AG09309 (cell line): ENCODE results near the gene C1orf105.

Experiments used
- DNase-seq: peaks from one replicate; pipeline ENCODE4 v3.0.0-alpha.2; 2010; ENCODE audit warnings: low read depth
- H3K4me3 ChIP-seq: 2 replicates; pipeline ENCODE4 v1.5.1; 2011; ENCODE audit warnings: mild to moderate bottlenecking, low read depth, low read length, moderate library complexity; ENCODE audit not compliant: control insufficient read depth
- TF ChIP-seq, protein P1 (sequence below): IDR thresholded peaks from 2 replicates; pipeline ENCODE4 v1.5.1; 2011; ENCODE audit warnings: mild to moderate bottlenecking, low read depth, low read length, inconsistent platforms; ENCODE audit not compliant: insufficient read depth, control insufficient read depth; ENCODE audit errors: missing control alignments

Gene C1orf105

DNA sequence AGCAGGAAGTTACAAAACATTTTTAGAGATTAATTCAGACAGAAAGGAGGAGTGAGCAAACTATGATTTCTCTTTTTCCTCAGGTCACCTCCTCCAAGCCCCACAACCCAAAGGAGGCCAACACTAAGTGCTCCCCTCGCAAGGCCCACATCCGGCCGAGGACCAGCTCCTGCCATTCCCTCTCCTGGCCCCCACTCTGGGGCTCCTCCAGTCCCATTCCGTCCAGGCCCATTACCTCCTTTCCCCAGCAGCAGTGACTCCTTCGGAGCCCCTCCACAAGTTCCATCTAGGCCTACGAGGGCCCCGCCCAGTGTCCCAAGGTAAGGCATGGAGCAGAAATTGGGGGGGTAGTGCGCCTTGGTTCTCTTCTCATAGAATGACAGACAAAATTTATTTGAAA lies 32.0 kb upstream of the C1orf105 start:
- TF ChIP-seq, protein P1, sequence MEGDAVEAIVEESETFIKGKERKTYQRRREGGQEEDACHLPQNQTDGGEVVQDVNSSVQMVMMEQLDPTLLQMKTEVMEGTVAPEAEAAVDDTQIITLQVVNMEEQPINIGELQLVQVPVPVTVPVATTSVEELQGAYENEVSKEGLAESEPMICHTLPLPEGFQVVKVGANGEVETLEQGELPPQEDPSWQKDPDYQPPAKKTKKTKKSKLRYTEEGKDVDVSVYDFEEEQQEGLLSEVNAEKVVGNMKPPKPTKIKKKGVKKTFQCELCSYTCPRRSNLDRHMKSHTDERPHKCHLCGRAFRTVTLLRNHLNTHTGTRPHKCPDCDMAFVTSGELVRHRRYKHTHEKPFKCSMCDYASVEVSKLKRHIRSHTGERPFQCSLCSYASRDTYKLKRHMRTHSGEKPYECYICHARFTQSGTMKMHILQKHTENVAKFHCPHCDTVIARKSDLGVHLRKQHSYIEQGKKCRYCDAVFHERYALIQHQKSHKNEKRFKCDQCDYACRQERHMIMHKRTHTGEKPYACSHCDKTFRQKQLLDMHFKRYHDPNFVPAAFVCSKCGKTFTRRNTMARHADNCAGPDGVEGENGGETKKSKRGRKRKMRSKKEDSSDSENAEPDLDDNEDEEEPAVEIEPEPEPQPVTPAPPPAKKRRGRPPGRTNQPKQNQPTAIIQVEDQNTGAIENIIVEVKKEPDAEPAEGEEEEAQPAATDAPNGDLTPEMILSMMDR, result no peak
- H3K4me3 ChIP-seq, result no peak overlapping the region
- DNase-seq, result no peak

GRCh38 chr1:172390301-172390682 lies 30.2 kb upstream of the C1orf105 start:
- H3K4me3 ChIP-seq, result no peak overlapping the region
- TF ChIP-seq, protein P1, result no peak
- no peak for DNase-seq

GRCh38 chr1:172390683-172391551 lies 29.6 kb upstream of the C1orf105 start:
- no peak overlapping the region; the same call in 1 of the 2 replicates for H3K4me3 ChIP-seq
- no peak for DNase-seq
- TF ChIP-seq, protein P1, result no peak

GRCh38 chr1:172391976-172392375 lies 28.5 kb upstream of the C1orf105 start:
- no peak for DNase-seq
- TF ChIP-seq, protein P1, result no peak
- no peak overlapping the region for H3K4me3 ChIP-seq

DNA sequence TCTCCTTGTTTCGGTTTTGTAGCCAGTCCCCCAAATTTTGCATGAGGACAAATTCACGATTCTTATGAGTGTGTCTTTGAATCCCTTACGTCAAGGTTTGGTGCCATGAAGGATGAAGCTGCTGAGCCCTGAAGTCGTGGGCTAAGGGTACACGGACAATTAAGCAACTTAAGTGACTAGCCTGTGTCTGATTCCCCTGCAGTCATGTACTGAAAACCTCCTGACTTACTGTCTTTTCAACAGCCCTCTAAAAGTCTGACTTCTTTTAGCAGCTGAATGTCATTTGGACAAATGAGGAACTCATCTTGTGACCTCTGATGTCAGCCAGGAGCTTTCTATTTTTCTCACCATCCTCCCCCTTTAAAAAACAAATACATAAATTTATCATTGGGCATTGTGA lies 27.1 kb upstream of the C1orf105 start:
- H3K4me3 ChIP-seq, result no peak overlapping the region
- TF ChIP-seq, protein P1, result no peak
- DNase-seq, result no peak

GRCh38 chr1:172394141-172394751 lies 26.2 kb upstream of the C1orf105 start:
- H3K4me3 ChIP-seq, result no peak overlapping the region
- TF ChIP-seq, protein P1, result no peak
- DNase-seq, result no peak
